Measurements from ENCODE around the gene PCNX2.
A peak's percentile ranks its signal among the peaks of the same experiment; 100 is the strongest.
"Not testable (repeated sequence)": the region's sequence is repeated elsewhere in the genome, so short reads cannot be mapped to it uniquely, and the experiment has no call there.

Gene PCNX2

GRCh38 chr1:233097546-233097945 lies 198.0 kb downstream of the PCNX2 start:
- no peak for DNase-seq

- no peak for DNase-seq
Measured at GRCh38 chr1:233094691-233095090, 200.8 kb downstream of the PCNX2 start.

DNA sequence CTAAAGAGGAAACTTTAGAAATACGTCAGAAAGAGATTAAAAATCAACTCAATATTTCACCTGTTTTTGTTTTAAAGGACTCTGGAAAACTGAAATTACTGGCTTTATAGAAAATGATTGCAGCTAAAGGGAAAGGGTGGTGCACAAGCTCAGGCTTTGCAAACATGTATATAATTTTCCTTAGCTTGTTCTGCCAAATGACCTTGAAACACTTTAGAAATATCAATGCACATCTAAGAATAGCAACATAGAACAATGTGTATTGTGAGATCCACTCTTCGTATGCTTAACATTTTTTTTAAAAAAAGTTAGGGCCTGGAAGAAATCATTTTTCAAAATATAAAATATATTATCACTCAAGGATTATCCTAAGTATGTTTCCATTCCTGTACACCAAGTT lies 201.3 kb downstream of the PCNX2 start:
- DNase-seq: no peak

DNA sequence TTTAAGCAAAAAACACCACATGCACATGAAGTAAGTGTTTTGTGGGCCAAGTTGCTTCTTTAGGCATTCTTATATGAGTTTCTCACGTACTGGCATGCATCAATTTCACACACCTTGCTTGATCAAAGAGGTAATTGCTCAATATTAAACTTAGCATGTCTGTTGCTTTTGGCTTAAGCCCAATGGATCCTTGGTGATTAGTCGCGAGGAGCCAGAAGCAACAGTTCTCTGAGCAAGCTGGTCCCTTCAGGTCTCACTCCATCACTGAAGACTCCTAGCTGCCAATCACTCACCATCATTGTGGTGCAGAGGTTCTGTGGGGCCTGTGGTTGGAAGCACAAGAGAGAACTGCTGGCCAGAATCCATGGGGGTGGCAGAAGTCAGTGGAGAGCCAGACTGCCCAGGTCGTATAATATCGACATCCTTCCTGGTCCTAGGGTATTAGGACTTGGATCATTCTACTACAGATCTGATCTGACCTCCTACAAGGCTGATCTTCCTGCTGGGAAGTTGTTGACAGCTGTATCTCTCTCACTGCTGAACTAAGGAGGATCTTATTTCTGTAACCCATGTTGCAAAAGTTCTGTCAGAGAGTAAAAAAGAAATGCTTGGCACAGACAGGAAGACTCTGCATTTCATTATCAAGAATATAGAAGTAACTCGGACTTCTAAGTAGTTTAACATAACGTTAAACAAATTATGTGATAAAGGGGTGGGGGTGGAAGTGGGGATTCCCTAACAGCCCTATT lies 204.6 kb downstream of the PCNX2 start:
- DNase-seq: no peak

GRCh38 chr1:233089251-233089650 lies 206.3 kb downstream of the PCNX2 start:
- DNase-seq: no peak

- DNase-seq: no peak
Measured at GRCh38 chr1:233088613-233089012, 206.9 kb downstream of the PCNX2 start.

DNA sequence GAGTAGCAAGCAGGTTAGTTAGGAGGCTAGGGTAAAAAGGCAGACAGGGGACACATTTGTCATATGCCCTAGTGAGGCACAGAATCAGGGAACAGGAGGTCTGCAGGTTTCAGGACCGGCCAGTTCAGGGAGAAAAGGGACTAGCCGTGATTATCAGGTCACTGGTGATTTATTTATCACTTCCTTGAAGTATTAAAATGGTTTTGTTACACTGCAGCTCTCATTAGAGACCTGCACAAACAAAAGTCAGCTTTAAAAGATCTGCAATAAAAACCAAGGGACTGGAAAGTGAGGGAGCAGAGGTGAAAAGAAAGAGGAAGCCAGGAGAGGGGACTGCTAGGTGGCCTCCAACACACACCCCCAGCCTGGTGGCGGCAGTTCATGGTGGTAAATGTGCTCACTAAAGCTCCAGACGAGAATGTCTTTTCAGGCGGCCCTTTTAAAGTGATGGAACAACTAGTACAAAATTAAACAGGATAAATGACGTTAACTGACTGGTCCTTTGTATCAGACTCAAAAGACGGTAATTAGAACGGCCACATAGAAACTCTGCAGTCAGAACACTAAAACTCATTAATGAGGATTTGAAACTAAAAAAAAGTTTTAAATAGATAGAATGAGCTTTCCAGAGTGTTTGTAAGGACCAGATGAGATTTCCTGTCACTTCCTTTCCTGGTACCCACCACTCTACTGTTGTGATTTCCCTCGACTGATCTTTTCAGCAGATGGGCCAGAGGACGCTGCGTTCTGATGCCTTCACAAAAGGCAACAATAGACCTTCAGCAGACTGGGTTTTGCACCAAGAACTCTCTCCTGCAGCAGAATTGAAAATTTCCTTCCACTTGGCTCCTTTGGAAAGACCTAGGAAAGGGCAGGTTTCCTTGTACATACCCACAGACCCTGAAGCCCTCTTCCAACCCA lies 208.3 kb downstream of the PCNX2 start:
- no peak for DNase-seq

DNA sequence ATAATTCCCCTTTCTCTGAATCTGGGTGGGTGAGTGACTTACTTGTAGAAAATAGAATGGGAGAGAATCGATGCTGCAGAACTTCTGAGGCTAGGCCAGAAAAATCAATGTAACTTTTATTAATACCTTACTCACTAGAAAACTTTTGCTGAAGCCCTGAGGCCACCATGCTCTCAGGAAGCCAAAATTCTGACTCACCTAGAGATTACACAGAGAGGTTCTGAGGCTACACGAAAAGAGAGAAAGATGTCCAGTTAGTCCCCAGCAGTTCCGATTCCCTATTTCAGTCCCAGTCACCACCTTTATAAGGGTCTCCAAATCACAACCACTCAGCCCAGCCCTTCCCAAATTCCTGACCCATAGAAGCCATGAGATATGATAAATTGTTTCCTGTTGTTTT lies 210.0 kb downstream of the PCNX2 start:
- DNase-seq: peak; percentile 6

- DNase-seq: no peak
Measured at GRCh38 chr1:233082778-233083550, 212.6 kb downstream of the PCNX2 start.

- peak; percentile 42 for DNase-seq
Measured at GRCh38 chr1:233081735-233082134, 213.8 kb downstream of the PCNX2 start.

DNA sequence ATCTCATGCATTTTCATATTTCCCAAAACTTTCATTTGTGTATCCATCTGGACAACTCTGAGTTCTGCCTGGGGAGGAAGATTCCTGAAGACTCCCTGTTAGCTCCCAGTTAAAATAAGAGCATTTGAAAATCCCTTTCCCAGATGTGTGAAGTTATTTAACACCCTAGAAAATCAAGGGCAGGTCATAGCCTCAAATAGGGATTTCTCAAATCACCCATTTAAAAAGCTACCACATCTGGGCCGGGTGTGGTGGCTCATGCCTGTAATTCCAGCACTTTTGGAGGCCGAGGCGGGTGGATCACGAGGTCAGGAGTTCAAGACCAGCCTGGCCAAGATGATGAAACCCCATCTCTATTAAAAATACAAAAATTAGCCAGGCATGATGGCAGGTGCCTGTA lies 214.7 kb downstream of the PCNX2 start:
- DNase-seq: not testable (repeated sequence)

GRCh38 chr1:233080286-233080685 lies 215.2 kb downstream of the PCNX2 start:
- DNase-seq: no peak

GRCh38 chr1:233079574-233079973 lies 216.0 kb downstream of the PCNX2 start:
- no peak for DNase-seq

- no peak for DNase-seq
Measured at GRCh38 chr1:233078396-233078795, 217.1 kb downstream of the PCNX2 start.

- no peak for DNase-seq
Measured at GRCh38 chr1:233075915-233076295, 219.6 kb downstream of the PCNX2 start.

DNA sequence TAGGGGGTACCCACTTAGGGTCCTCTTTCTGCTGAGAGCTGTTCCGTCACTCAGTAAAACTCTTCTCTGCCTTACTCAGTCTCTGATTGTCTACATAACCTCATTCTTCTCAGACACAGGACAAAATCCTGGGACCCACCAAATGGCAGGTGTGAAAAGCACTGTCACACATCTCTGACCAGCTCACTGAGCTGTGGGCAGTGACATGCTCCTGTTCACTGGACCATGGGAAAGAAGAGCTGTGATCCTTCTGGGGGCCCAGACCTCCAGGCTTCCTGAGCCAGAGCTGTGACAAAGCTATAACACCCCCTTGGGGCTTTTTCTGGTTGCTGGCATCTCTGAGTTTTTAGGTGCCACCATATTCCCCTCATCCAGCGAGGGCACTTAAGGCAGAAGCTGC lies 229.4 kb downstream of the PCNX2 start:
- DNase-seq: no peak

- no peak for DNase-seq
Measured at GRCh38 chr1:233065685-233066084, 229.8 kb downstream of the PCNX2 start.

- no peak for DNase-seq
Measured at GRCh38 chr1:233064988-233065387, 230.5 kb downstream of the PCNX2 start.

DNA sequence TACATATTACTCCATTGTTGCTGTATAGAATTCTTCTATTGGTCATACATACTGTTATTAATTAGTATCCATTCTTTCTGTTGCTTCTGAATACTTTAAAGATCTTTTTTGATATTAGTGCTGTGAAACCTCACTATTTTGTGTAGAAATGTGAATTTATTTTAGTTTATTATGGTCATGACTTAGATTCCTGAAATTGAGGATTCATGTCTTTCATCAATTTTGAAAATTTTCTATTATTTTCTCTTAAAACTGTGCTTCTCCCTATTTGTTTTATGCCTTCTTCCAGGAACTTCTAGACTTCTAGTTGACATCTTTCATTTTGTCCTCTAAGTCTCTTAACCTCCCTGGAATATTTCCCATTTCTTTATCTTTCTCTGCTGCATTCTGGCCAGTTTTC lies 232.1 kb downstream of the PCNX2 start:
- no peak for DNase-seq

DNA sequence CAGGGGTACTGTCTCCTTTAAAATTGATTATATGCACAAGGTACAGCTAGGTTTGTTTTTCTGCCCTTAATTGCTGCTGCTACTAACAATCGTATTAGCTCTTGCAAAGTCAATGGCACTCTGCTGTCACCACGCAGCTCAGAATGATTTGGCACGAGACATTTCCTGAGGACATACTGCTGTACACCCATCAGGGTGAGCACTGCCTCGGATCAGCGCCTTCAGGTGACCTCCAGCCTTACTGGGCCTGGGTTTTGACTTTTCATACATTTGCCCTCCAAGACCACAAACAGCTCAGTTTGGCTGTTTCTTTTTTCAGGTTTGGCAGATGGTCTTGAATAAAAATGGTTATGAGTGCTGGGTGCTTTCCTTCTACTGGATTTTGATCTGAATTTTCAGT lies 234.3 kb downstream of the PCNX2 start:
- no peak for DNase-seq

- DNase-seq: no peak
Measured at GRCh38 chr1:233060461-233060994, 235.0 kb downstream of the PCNX2 start.

- DNase-seq: no peak
Measured at GRCh38 chr1:233057836-233058235, 237.7 kb downstream of the PCNX2 start.
